DOHH2 (cell line): ENCODE results near the gene CYB561A3.

ENCODE experiments used
- H3F3A ChIP-seq: fragments of 200-600 bp; sonication (generic), shearing (Covaris generic); 2 replicates; pipeline ENCODE4 v1.6.0; 2016; ENCODE audit warnings: antibody characterized with exemption, mild to moderate bottlenecking; ENCODE audit not compliant: control insufficient read depth, insufficient read depth
- H3K27ac ChIP-seq: fragments of 200-600 bp; sonication (generic); 2 replicates; pipeline ENCODE4 v1.5.1; 2014; ENCODE audit warnings: low read depth, mild to moderate bottlenecking, low read length, moderate library complexity
- H3K27me3 ChIP-seq: fragments of 200-600 bp; sonication (generic); 2 replicates; pipeline ENCODE4 v1.6.1; 2014; ENCODE audit warnings: mild to moderate bottlenecking, low read length, mixed read lengths; ENCODE audit not compliant: control insufficient read depth
- H3K36me3 ChIP-seq: fragments of 200-600 bp; sonication (generic); 2 replicates; pipeline ENCODE4 v1.6.1; 2014; ENCODE audit warnings: mild to moderate bottlenecking, low read length, moderate library complexity, mixed read lengths; ENCODE audit not compliant: control insufficient read depth
- H3K4me1 ChIP-seq: fragments of 200-600 bp; sonication (generic); 2 replicates; pipeline ENCODE4 v1.6.1; 2014; ENCODE audit warnings: mild to moderate bottlenecking, low read length, mixed read lengths; ENCODE audit not compliant: control insufficient read depth
- H3K4me2 ChIP-seq: fragments of 200-600 bp; sonication (generic); 2 replicates; pipeline ENCODE4 v1.6.0; 2014; ENCODE audit warnings: mild to moderate bottlenecking, low read length, moderate library complexity
- H3K4me3 ChIP-seq: fragments of 200-600 bp; sonication (generic); 2 replicates; pipeline ENCODE4 v1.5.1; 2014; ENCODE audit warnings: mild to moderate bottlenecking, low read length, mixed read lengths
- H3K79me2 ChIP-seq: fragments of 200-600 bp; sonication (generic); 2 replicates; pipeline ENCODE4 v1.6.1; 2014; ENCODE audit warnings: mild to moderate bottlenecking, low read length, mixed read lengths; ENCODE audit not compliant: control insufficient read depth
- H3K9me2 ChIP-seq: fragments of 200-600 bp; sonication (generic); replicated peaks from 2 replicates; pipeline ENCODE4 v1.6.1; 2014; ENCODE audit warnings: mild to moderate bottlenecking, low read length, mixed read lengths; ENCODE audit not compliant: control insufficient read depth
- H3K9me3 ChIP-seq: fragments of 200-600 bp; sonication (generic); 2 replicates; pipeline ENCODE4 v1.6.1; 2014; ENCODE audit warnings: antibody characterized with exemption, low read length, mixed read lengths; ENCODE audit not compliant: control insufficient read depth, insufficient read depth
- H4K20me1 ChIP-seq: fragments of 200-600 bp; sonication (generic); 2 replicates; pipeline ENCODE4 v1.6.0; 2014; ENCODE audit warnings: low read depth, mild to moderate bottlenecking, antibody characterized with exemption, low read length, moderate library complexity; ENCODE audit not compliant: control insufficient read depth, insufficient read depth
- CTCF ChIP-seq: fragments of 200-600 bp; sonication (generic); IDR thresholded peaks from one replicate; pipeline ENCODE4 v1.5.1; 2014; ENCODE audit warnings: antibody characterized with exemption, mild to moderate bottlenecking, low read depth, low read length; ENCODE audit not compliant: poor library complexity, severe bottlenecking
- EZH2phosphoT487 ChIP-seq: fragments of 200-600 bp; sonication (generic); IDR thresholded peaks from 2 replicates; pipeline ENCODE4 v1.6.1; 2017; ENCODE audit warnings: borderline replicate concordance, mild to moderate bottlenecking, antibody characterized with exemption, low read length, moderate library complexity, mixed read lengths

Gene CYB561A3

GRCh38 chr11:61345954-61346843 lies 15.5 kb downstream of the CYB561A3 start:
- H3K4me2 ChIP-seq: no peak overlapping the region
- H3K36me3 ChIP-seq: peaks cover 69% of the 10 kb centered on the region
- 0 out of 2 replicates have a peak, but pooled peaks cover 4% of the 10 kb centered on the region for H3F3A ChIP-seq
- 0 out of 2 replicates have a peak, but pooled peaks cover 5% of the 10 kb centered on the region for H4K20me1 ChIP-seq
- no peak overlapping the region for H3K4me3 ChIP-seq
- no peaks in the 10 kb centered on the region for H3K27me3 ChIP-seq
- H3K79me2 ChIP-seq: no peaks in the 10 kb centered on the region
- H3K27ac ChIP-seq: no peak overlapping the region
- no peaks in the 10 kb centered on the region for H3K4me1 ChIP-seq
- H3K9me2 ChIP-seq: no peaks in the 10 kb centered on the region
- no peaks in the 10 kb centered on the region for H3K9me3 ChIP-seq
- no peak for TF ChIP-seq CTCF

- H3K27me3 ChIP-seq: no peaks in the 10 kb centered on the region
- H3K9me2 ChIP-seq: no peaks in the 10 kb centered on the region
- H3K4me3 ChIP-seq: no peak overlapping the region
- TF ChIP-seq EZH2phosphoT487 (no peak), CTCF (no peak)
- H3K79me2 ChIP-seq: no peaks in the 10 kb centered on the region
- no peaks in the 10 kb centered on the region for H3K9me3 ChIP-seq
- H3K4me1 ChIP-seq: no peaks in the 10 kb centered on the region
- peaks cover 60% of the 10 kb centered on the region for H3K36me3 ChIP-seq
- H3K4me2 ChIP-seq: no peak overlapping the region
- 0 out of 2 replicates have a peak, but pooled peaks cover 4% of the 10 kb centered on the region for H3F3A ChIP-seq
- no peak overlapping the region for H3K27ac ChIP-seq
- 0 out of 2 replicates have a peak, but pooled peaks cover 5% of the 10 kb centered on the region for H4K20me1 ChIP-seq
These were observed 16.5 kb downstream of the CYB561A3 start for GRCh38 chr11:61345170-61345610.

- Histone ChIP-seq H3K36me3 (peaks cover 49% of the 10 kb centered on the region), H3K27ac (no peak overlapping the region)
These were observed 17.6 kb downstream of the CYB561A3 start for GRCh38 chr11:61343792-61344745.

More at GRCh38 chr11:61343792-61344745, 17.6 kb downstream of the CYB561A3 start:
- 0 out of 2 replicates have a peak, but pooled peaks cover 2% of the 10 kb centered on the region for H4K20me1 ChIP-seq
- 0 out of 2 replicates have a peak, but pooled peaks cover 4% of the 10 kb centered on the region for H3F3A ChIP-seq
- TF ChIP-seq CTCF: no peak
- TF ChIP-seq EZH2phosphoT487: no peak
- no peaks in the 10 kb centered on the region for H3K4me1 ChIP-seq
- no peaks in the 10 kb centered on the region for H3K27me3 ChIP-seq
- no peaks in the 10 kb centered on the region for H3K79me2 ChIP-seq
- no peaks in the 10 kb centered on the region for H3K9me2 ChIP-seq
- no peak overlapping the region for H3K4me2 ChIP-seq
- H3K4me3 ChIP-seq: no peak overlapping the region
- no peaks in the 10 kb centered on the region for H3K9me3 ChIP-seq
